DMS114 treated with DMSO at 0.1 percent for 48 hours (cell line): ENCODE measurements around the gene MIXL1.
"Not testable (repeated sequence)": the region's sequence is repeated elsewhere in the genome, so short reads cannot be mapped to it uniquely, and the experiment has no call there.

Experiments
- DNase-seq: peaks from one replicate; lab custom pipeline; 2025; ENCODE audit not compliant: unreplicated experiment; lab: John Stamatoyannopoulos, UW

The MIXL1 gene

DNA sequence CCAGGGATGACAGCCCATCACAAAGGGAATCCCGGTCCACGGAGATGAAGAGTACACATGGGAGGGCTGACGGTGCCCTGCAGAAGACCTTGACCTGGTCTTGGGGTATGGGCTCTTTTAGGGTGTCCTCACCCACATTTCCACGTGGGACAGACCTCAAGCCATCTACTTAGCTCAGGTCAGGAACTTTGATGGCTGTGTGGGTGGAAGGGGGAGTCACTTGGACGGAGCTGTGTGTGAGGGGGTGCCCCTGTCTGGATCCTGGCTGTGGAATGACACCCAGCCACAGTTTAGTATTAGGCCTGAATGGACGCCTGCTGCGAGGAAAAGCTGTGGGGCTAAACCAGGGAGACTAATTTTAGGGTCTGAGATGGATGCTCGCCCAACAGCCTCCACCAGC, 10.9 kb upstream of the MIXL1 start:
- no peak for DNase-seq

DNA sequence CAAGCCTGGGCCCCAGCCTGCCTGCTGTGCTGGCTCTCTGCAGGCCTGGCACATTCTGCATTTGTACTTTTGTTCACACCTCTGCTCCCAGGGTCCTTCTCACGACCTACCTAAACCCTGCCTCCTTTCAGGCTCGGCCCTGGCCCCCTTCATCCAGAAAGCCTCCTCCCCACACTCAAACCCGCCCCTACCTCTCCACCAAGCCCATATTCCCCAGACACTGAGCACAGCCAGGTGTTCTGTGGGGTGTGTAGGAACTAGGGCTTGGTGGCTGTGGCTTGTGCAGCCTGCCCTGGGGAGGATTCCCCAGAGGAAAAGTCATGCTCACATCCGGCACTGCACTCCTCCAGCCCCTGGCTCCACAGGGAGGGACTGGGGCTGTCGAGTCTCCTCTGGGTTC, 8.2 kb upstream of the MIXL1 start:
- DNase-seq: no peak

DNA sequence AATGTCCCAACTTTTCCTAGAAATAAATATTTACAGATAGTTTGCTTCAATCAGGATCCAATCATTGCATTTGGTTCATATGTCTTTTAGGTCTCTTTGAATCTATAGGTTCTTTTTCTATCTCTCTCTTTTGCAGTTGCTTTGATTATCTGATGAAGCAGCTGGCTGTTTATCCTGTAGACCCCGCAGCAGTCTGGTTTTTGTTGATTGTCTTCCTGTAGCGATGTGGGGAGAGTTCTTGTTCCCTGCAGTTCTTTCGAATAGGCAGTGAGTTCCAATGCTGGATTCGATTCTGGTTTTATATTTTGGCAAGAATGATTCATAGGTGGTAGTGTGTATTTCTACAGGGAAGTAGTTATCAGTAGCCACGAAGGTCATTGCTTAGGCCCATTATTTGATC, 7.4 kb upstream of the MIXL1 start:
- no peak for DNase-seq

DNA sequence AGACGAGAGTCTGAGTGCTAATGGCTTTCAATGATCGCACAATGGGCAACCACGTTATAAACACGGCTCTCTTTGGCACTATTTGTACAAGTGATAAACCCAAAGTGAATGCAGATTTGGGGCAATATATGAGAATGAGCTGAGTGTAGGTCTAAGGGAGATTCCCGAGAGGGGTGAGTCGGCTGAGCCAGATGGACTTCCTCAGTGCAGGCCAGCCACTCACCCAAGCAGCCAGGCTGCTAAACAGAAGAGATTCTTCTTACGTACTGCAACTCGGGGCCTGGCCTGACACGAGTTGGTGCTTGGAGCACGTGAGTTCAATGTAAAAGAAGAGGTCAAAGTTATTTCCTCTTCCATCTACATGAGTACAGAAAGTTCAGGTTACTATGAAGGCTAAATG, 6.2 kb upstream of the MIXL1 start:
- no peak for DNase-seq

DNA sequence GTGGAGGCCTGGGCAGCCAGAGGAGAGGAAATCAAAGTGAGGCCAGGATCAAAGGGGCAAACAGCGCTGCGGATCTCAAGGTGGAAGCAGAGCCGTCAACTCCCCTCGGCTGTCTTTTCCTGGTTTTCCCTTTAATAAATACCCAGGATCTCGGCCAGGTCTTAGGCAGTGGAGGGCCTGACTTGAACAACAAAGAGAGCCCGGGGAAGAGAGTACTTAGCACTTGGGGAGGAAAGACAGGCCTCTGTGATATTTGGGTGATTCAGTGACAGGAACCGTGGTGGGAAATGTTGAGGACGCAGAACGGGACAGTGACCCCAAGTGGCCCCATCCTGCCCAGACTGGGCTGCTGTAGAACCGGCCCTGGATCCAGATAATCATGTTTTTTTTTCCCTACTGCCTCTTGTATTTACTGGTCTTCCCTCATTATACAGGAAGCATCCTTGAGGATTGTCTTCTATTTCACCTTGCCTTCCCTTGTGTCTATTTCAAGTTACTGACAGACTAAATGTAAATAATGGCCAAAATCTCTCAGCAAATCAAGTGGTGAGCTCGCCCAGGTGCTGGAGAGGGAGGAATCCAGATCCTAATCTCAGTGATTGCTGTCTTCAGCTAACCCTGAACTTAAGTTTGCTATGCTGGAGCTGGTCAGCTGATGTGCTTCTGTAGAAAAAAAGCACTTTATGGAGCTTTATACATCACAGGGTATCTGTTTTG, 2.8 kb upstream of the MIXL1 start:
- no peak for DNase-seq

DNA sequence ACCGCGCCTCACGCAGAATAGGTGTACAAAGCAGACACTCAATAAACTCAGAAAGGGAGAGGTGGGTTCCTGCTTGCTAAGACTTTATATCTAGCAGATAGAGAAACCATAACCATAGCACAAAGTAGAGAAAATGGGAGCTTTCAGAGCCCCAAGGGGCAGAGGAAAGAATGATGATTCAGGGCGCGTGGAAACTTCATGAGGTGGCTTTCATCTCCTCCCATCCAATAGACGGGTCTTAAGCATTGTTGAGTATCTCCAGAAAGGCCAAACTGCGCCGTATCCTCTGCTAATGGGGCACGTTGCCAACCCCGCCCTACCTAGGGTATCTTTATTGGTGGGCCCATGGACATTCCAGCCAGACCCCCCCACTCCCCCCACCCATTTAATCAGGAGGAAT, 778 bp upstream of the MIXL1 start:
- DNase-seq: no peak

DNA sequence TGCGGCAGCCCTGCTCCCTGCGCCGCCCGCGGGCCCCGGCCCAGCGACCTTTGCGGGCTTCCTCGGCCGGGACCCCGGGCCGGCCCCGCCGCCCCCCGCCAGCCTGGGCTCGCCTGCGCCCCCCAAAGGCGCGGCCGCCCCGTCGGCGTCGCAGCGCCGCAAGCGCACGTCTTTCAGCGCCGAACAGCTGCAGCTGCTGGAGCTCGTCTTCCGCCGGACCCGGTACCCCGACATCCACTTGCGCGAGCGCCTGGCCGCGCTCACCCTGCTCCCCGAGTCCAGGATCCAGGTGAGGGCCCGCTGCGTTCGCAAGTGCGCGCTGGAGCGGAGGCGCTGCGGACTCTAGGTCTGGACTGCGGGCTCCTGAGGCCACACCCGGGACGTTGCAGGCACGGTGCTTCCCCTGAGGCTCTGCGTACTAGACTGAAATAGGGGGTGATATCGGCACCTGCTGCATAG, 351 bp downstream of the MIXL1 start:
- DNase-seq: no peak

DNA sequence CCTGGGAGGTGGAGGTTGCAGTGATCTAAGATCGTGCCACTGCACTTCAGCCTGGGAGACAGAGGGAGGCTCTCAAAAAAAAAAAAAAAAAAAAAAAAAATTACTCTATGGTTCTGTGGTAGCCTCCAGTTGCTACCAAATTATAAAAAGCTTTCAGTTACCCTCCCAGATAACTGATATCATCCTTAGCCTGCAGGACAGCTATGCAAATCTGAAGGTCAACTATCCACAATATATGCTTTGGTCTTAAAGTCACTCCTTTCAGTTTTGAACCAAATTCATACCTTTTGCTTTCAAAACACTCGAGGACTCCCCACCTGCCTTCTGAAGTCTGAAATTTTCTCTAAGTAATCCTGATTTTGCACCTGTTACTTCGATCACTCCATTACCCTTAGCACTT, 3.1 kb downstream of the MIXL1 start:
- DNase-seq: no peak

DNA sequence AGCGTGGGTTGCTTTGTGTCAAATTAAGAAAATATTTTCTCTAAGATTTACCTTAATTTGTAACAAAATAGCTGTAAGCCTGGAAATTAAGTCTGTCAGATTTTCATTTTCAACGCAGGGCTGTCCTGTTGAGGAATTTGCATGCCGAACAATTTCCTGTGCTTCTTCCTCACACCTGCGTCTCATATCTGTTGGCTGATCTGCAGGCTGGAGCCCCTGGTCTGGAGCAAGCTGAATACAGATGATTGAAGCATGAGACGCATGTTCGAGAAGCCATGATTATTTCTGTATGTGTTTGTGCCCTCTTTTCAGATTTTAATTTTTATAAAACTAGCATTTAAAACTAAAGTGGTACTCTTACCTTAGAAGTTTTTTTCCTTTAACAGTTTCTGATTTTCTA, 9.8 kb downstream of the MIXL1 start:
- no peak for DNase-seq

DNA sequence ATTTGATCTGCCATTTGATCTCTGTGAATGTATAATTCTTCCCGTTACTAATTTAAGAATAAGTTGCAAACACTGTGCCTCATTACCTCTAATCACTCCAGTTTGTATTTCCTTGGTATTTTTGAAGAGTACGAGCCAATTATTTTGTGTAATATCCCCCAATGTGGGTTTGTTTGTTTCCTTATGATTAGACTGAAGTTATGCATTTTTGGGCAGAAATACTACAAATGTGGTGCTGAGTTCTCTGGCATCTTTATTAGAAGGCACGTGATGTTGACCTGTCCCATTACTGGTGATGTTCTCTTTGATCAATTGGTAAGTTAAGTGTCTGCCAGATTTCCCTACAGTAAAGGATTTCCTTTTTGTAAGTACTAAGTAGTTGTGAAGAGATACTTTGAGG, 10.3 kb downstream of the MIXL1 start:
- DNase-seq: no peak

DNA sequence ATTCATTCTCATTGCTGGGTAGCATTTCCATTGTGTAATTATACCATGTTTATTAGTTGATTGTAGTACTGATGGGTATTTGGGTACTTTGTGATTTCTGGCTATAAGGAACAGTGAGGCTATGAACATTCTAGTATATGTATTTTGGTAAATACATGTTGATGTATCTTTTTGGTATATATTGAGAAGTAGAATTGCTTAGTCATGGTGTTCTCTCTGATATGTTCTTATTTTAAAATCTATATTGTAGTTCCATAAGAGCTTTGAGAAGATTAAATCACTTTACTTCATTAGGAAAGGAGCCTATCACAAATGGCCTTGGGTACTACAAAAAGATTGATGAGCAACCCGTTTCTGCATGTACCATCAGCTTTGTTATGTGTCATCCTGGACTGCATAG, 13.4 kb downstream of the MIXL1 start:
- no peak for DNase-seq

DNA sequence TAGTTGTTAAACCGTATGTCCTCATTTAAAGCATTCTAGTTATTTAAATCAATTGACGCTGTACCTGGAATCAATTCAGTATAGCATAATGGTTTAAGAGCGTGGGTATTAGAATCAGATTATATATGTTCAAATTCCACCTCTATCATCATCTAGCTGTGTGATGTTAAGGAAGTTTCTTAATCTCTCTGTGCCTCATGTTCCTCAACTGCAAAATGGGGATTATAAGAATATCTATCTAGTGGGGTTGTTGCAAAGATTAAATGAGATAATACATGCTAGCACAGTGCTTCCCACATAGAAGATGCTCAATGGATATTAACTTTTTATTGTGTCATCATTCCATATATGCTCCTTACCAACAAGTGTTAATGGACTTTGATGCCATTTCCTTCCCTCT, 16.0 kb downstream of the MIXL1 start:
- DNase-seq: no peak

DNA sequence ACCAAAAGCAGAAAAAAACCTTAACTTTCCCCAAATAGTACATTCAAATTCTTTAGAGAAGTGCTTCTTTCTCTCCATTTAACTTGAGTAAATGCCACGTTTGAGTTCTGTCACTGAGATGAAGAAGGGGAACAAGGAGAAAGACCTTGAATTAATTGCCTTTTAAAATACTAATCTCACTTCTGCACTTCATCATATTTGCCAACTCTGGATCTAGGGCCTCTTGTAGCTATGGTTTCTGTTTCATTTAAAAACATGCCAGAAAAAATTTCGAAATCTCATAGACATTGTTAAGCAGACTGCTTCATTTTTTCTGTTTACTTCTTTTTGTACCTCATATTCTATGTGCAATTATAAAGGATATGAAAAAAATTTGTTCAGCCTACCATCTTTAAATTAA, 24.6 kb downstream of the MIXL1 start:
- DNase-seq: no peak

DNA sequence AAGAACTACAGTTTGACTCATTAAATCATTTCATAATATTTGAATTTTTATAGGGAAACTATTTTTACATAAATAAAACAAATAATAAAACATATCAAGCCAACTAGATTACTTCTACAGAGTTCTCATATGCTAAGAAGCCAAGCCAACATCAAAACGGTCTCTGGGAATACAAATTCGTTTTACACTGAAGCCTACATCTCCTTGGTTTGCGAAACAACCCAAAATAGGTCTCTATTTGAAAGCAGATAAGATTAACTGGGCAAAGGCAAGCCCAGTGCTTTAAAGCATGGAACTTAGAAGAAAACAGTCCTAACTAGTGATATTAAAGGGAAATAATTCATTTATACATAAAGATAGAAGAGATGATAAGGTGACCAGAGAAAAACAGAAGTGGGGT, 25.3 kb downstream of the MIXL1 start:
- no peak for DNase-seq

DNA sequence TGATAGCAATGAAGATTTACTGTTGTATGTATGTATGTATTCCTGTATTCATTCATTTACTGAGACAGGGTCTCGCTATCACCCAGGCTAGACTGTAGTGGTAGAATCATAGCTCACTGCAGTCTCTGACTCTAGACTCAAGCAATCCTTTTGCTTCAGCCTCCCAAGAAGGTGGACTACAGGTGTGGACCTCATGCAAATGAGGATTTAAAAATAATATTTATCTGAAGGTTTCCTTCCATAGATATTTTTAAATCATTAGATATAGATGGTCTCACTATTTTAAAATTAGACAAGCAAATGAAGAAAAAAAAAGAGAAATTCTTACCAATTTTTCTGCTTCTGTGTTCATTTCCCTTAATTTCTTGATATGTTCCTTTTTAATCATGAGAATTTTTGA, 27.0 kb downstream of the MIXL1 start:
- no peak for DNase-seq

DNA sequence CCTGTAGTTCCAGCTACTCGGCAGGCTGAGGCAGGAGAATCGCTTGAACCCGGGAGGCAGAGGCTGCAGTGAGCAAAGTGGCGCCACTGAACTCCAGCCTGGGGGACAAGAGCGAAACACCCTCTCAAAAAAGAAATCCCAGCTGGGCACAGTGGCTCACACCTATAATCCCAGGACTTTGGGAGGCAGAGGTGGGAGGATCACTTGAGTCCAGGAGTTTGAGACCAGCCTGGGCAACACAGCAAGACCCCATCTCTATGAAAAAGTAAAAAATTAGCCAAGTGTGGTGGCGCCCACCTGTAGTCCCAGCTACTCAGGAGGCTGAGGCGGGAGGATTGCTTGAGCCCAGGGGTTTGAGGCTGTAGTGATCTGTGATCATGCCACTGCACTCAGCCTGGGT, 29.4 kb downstream of the MIXL1 start:
- DNase-seq: not testable (repeated sequence)

DNA sequence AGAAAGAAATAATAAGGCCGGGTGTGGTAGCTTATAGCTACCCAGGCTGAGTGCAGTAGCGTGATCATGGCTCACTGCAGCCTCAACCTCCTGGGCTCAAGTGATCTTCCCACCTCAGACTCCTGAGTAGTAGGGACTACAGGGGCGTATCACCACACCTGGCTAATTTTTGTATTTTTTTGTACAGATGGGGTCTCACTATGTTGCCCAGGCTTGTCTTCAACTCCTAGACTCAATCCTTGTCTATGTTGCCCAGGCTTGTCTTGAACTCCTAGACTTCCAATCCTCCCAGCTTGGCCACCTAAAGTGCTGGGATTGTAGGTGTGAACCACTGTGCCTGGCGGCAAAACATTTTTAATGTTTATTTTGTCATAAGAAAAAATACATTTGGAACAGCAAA, 30.5 kb downstream of the MIXL1 start:
- DNase-seq: no peak

DNA sequence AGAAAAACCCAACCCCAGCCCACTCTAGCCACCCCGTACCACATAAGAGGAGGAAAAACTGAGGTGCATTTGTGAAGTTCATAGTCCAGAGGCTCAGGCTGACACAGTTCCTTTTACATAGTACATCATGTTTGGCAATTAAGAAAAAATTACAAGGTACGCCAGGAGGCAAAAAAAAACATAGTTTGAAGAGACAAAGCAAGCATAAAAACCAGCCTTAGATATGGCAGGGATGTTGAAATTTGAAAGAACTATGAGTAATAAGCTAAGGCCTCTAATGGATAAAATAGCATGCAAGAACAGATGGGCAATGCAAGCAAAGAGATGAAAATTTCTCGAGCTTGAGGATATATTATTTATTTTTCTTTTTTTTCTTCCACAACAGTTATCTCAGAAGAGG, 31.9 kb downstream of the MIXL1 start:
- no peak for DNase-seq

DNA sequence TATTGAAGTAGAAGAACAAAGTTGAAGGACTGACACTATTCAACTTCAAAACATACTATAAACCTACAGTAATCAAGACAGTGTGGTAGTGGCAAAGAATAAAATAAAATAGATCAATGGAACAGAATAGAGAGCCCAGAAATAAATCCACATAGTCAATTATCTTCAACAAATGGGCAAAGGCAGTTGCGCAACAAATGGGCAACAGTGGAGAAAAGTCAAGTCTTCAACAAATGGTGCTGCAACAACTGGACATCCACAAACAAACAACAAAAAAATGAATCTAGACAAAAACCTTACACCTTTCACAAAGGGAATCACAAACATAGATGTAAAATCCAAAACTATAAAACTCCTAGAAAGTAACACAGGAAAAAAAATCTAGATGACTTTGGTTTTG, 38.4 kb downstream of the MIXL1 start:
- DNase-seq: no peak

DNA sequence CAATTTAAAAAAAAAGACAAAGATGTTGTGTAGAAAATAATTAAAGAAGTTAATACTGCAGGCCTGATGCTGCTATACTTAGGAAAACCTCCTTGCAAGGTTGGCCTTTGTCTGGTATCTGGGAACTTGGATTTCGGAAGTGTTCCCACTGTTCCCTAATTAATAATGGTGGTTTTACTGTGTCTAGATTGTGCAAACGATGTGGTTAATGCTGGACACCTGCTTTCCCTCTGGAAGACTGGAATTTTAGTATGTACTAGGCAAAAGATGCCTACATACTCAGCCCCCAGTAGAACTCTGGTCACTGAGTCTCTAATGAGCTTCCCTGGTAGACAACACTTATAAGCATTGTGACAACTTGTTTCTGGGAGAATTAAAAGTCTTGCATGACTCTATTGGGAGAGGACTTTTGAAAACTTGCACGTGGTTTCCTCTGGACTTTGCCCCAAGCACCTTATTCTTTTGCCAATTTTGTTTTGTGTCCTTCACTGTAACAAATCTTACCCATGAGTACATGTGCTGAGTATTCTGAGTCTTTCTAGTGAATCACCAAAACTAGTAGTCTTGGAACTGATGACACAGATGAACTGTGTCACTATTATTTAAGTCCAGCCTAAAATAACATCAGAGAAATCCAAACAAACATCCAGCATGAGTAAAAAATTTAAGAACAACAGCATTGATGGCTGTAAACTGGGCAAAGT, 45.1 kb downstream of the MIXL1 start:
- no peak for DNase-seq

DNA sequence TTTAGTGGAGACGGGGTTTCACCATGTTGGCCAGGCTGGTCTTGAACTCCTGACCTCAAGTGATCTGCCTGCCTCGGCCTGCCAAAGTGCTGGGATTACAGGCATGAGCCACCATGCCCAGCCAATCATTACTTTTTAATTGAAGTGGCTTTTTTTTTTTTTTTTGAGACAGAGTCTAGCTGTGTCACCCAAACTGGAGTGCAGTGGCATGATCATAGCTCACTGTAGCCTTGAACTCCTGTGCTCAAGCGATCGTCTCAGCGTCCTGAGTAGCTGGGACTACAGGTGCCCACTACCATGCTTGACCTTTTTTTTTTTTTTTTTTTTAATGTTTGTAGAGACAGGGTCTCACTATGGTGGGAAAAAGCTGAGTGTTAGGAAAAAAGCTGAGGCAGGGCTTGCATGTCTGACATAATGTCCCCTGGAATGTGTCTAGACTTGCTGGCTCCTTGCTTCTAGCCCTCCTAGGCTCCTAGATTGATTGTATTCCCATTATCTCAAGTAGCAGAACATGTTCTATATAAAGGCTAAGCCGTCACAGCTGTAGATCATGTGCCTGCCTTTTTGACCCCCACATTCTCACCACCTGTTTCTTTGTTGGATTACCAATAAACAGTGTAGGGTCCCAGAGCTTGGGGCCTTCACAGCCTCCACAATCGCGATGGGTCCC, 48.9 kb downstream of the MIXL1 start:
- not testable (repeated sequence) for DNase-seq

DNA sequence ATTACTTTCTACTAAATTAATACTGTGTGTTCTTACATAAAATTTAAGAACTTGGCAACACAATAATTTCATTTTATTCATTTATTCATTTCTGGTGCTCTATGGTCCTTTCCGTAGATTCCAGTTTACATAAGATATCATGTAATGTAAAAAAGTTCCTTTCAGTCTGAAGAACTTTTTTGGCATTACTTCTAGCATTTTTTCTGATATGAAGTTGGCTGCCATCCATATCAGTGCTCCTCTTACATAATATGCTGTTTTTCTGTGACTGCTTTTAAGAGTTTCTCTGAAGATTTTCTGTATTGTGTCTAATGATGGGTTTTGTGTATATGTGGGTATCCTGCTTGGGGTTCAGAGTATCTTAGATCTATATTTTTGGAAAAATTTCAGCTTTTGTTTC, 50.7 kb downstream of the MIXL1 start:
- DNase-seq: no peak
